Tibial artery (tissue), 4 donors: ENCODE results near the gene MYH15.

Experiments used
- DNase-seq, 2 donors: peaks; one replicate each; pipeline ENCODE4 v3.0.0-alpha.2; 2019
- H3K27ac ChIP-seq, 2 donors: fragments of 200-600 bp; sonication (generic) in 1 of 2; 1 replicate in 1 of 2; 2 replicates in 1 of 2; pipeline ENCODE4 v1.5.1; 2018 to 2019; ENCODE audit warnings: mild to moderate bottlenecking in 1 of 2
- H3K27me3 ChIP-seq, 2 donors: fragments of 200-600 bp; sonication (generic) in 1 of 2; one replicate each; pipeline versions ENCODE4 v1.5.1 to v1.6.0; 2016 to 2019
- H3K36me3 ChIP-seq, 3 donors: fragments of 200-600 bp; sonication (generic) in 2 of 3; one replicate each; pipeline ENCODE4 v1.5.1; 2016 to 2019; ENCODE audit warnings: mild to moderate bottlenecking in 2 of 3
- H3K4me1 ChIP-seq, 4 donors: fragments of 200-600 bp; sonication (generic) in 2 of 4; 1 replicate in 3 of 4; 2 replicates in 1 of 4; pipeline ENCODE4 v1.5.1; 2016 to 2019
- H3K4me3 ChIP-seq, 2 donors: fragments of 200-600 bp; sonication (generic) in 1 of 2; 1 replicate in 1 of 2; 2 replicates in 1 of 2; pipeline ENCODE4 v1.5.1; 2018 to 2019; ENCODE audit warnings: mild to moderate bottlenecking in 2 of 2
- H3K9me3 ChIP-seq, 3 donors: fragments of 200-600 bp; sonication (generic) in 1 of 3; one replicate each; pipeline ENCODE4 v1.5.1; 2016 to 2019
- intact Hi-C: fragments of 100-400 bp; cut with DNase I; formaldehyde crosslinking; loops from one replicate; pipeline ENCODE4 v1.15.0; 2023; ENCODE audit warnings: low total_unique reads
- TF ChIP-seq, protein P1 (sequence below), 2 experiments: fragments of 200-600 bp in 1 of 2; fragments of 450-650 bp in 1 of 2; IDR thresholded peaks; one replicate each; pipeline ENCODE4 v1.5.1; 2017 to 2019; ENCODE audit warnings: antibody characterized with exemption in 2 of 2, mild to moderate bottlenecking in 1 of 2, moderate library complexity in 1 of 2

The MYH15 gene

DNA sequence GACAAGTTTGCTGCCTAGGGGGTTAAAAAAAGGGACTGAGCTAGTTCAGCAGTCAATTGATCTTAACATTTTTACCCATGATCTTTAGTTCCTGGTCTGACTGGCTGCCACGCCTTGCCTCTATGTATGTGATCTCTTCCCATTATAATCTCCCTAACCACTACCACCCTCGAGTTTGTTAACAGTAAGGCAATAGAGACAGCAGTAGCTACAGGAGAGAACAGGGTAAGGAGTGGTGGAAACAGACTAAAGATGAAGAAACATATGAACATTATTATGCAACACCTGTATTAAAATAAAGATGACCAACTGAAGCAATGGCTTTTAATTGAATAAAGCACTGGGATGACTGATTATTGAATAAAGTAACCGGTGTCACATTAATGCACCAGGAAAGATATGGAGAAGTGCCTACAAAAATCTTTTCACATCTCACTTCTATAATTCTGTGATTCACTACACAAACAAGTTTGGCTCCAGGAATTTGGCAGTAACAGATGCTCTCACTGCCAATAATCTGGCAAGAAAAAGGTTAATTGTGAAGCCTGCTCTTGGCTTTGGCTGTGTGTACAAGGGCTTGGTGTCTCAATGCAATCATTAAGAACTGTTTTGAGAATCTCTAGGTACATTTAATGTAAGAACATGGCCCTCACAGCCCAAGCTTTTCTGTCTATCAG lies 118.3 kb downstream of the MYH15 start:
- no peak overlapping the region for H3K27ac ChIP-seq
- TF ChIP-seq, protein P1, sequence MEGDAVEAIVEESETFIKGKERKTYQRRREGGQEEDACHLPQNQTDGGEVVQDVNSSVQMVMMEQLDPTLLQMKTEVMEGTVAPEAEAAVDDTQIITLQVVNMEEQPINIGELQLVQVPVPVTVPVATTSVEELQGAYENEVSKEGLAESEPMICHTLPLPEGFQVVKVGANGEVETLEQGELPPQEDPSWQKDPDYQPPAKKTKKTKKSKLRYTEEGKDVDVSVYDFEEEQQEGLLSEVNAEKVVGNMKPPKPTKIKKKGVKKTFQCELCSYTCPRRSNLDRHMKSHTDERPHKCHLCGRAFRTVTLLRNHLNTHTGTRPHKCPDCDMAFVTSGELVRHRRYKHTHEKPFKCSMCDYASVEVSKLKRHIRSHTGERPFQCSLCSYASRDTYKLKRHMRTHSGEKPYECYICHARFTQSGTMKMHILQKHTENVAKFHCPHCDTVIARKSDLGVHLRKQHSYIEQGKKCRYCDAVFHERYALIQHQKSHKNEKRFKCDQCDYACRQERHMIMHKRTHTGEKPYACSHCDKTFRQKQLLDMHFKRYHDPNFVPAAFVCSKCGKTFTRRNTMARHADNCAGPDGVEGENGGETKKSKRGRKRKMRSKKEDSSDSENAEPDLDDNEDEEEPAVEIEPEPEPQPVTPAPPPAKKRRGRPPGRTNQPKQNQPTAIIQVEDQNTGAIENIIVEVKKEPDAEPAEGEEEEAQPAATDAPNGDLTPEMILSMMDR (IDR thresholded peaks at IDR 0.05), result no peak
- no peak for DNase-seq
- H3K4me1 ChIP-seq, result peaks cover 0 to 5% (median 0%) of the 10 kb centered on the region in 4 donors
- intact Hi-C loops, result no loop called here
- H3K9me3 ChIP-seq, result no peaks in the 10 kb centered on the region
- H3K4me3 ChIP-seq, result no peak overlapping the region
- H3K36me3 ChIP-seq, result no peaks in the 10 kb centered on the region
- no peaks in the 10 kb centered on the region for H3K27me3 ChIP-seq

DNA sequence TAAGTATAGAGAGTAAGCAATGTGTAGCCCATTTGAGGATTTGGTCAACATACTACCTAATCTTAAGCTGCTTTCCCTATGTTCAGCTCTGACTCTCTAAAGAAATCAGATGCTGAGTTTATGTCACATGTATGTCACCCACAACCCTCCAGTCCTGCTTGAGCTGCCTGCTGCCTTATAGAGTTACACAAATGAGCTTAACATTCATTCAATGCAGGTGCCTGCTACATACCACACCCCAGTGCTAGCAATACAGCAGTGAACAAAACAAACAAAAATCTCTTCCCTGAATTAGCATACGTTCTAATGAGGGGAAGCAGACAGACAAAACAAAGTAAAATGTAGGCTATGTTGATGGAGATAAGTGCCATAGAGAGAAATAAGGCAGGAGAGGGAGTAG lies 121.0 kb downstream of the MYH15 start:
- H3K4me3 ChIP-seq, result no peak overlapping the region
- no peak overlapping the region for H3K27ac ChIP-seq
- intact Hi-C loops, result no loop called here
- H3K4me1 ChIP-seq, result peaks cover 0 to 5% (median 0%) of the 10 kb centered on the region in 4 donors
- DNase-seq, result no peak
- no peaks in the 10 kb centered on the region for H3K27me3 ChIP-seq
- TF ChIP-seq, protein P1 (IDR thresholded peaks at IDR 0.05), result no peak
- H3K9me3 ChIP-seq, result no peaks in the 10 kb centered on the region
- H3K36me3 ChIP-seq, result no peaks in the 10 kb centered on the region

DNA sequence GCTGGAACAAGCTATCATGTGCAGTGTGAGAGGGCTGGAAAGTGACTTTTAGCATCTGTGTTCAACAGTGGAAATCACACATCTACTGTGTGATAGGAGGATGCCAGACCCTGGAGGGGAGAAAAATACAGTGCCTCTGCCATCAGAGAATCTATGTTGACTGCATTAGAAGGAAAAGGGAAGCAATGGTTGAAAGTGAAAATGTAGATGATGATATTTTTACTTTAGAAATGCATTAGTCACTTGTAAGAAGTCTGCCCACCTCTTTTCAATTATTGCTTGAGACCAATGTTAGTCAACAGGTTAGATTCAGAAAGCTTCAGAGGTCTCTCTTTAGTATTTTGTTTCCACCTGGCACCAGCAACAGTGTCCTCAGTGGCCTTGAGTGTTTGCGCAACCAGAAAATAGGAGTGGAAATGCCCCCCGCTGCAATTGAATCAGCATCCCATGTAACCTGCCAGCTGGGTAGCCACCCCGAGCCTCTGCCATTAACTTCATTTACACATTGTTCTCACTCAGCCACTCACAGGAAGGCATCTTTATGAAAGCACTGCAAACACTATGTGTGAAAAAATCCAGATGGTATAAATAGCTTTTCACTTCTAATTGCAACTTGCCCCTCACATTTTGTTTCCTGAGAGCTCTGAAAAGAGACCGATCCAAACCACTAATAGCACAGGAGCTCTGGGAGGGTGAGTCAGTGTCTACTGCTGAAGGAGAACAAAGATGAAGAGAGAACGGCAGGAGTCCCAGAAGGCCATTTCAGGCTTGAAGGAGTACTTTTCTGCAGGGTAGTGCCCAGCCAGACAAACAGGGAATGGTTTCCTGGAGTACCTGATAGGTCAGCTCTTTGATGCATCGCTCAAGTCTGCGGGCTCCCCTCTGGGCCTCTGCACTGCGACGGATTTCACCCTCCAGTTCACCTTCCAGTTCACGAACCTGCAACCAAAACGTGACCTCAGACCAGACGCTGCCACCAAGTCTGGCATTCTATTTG lies 122.0 kb downstream of the MYH15 start:
- Histone ChIP-seq H3K36me3 (no peaks in the 10 kb centered on the region), H3K4me1 (peaks cover 0 to 5% (median 0%) of the 10 kb centered on the region in 4 donors), H3K27ac (no peak overlapping the region), H3K27me3 (no peaks in the 10 kb centered on the region), H3K9me3 (no peaks in the 10 kb centered on the region), H3K4me3 (no peak overlapping the region)
- TF ChIP-seq, protein P1 (IDR thresholded peaks at IDR 0.05), result no peak
- intact Hi-C loops, result no loop called here
- DNase-seq, result no peak

DNA sequence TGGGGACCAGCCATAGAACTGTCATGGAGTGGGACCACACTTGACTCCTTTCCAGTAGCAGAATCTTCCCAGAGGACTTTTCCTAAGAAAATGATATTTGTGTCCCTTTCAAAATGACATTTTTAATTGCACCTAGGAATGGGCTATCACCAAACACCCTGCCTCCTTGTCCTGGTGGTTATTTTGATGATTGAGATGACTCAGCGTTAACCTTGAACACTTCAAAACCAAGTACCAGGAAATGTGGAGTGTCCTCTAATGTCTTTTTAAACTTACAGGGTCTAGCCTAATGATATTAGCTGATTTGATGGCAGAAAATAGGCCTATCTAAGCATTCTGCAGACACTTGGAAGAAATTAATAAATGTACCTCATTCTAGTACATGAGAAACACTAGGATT lies 123.3 kb downstream of the MYH15 start:
- intact Hi-C loops, result no loop called here
- no peaks in the 10 kb centered on the region for H3K9me3 ChIP-seq
- H3K36me3 ChIP-seq, result no peaks in the 10 kb centered on the region
- H3K27ac ChIP-seq, result no peak overlapping the region
- no peak overlapping the region for H3K4me3 ChIP-seq
- no peak for DNase-seq
- no peaks in the 10 kb centered on the region for H3K27me3 ChIP-seq
- H3K4me1 ChIP-seq, result no peaks in the 10 kb centered on the region
- TF ChIP-seq, protein P1 (IDR thresholded peaks at IDR 0.05), result no peak

DNA sequence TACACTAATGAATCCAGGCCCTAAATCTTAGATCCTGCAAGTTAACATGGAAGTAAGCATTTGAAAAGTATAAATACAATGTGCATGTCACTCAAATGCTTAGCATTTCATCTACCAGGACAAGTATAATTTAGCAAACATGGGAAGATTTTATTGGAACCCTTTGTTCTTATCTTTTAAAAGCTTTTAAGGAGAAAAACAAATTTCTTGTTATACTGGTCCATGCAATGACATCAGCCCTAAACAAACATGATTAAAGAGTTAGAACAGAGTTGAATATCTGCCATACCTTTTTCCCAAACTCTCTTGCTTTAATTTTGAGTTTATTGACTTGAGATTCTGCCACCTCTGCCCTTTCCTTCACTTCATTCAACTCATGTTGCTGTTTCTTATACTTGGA lies 127.1 kb downstream of the MYH15 start:
- DNase-seq, result no peak
- no peaks in the 10 kb centered on the region for H3K36me3 ChIP-seq
- H3K9me3 ChIP-seq, result no peaks in the 10 kb centered on the region
- no peaks in the 10 kb centered on the region for H3K27me3 ChIP-seq
- no peak overlapping the region for H3K4me3 ChIP-seq
- no peaks in the 10 kb centered on the region for H3K4me1 ChIP-seq
- H3K27ac ChIP-seq, result no peak overlapping the region
- TF ChIP-seq, protein P1 (IDR thresholded peaks at IDR 0.05), result no peak
- intact Hi-C loops, result no loop called here
